ENCODE measurements around the gene SPATA7.

DNA sequence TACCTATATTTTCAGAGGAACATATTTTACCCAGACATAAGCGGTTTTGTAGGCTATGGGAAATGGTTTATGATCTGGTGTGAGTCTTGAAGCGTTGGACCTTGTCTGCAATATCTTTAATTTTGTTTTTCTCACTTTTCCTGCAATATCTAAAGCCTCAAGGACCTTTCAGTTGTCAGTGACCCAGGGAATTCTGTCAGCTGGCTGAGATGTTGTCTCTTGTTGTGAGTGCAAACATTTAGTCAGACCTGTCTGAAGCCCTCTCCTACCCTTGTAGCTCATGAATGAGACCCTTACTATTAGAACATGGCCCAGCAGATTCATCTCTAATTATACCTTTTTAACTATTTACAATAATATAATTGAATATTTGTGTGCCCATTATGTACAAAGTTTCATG is 53.6 kb downstream of the SPATA7 start:
- TF ChIP-seq ZFP30 (CRISPR knock-in tag; IDR thresholded peaks at IDR 0.05) (no peak), ZNF565 (CRISPR knock-in tag; conservative IDR thresholded peaks at IDR 0.05; ENCODE audit: low read depth) (no peak), BACH2 (CRISPR knock-in tag; IDR thresholded peaks at IDR 0.05; ENCODE audit: borderline replicate concordance) (no peak), ZNF8 (CRISPR knock-in tag; IDR thresholded peaks at IDR 0.05) (no peak), ISL1 (CRISPR knock-in tag; IDR thresholded peaks at IDR 0.05) (no peak), OSR1 (CRISPR knock-in tag; IDR thresholded peaks at IDR 0.05) (no peak), ARNTL (CRISPR knock-in tag; IDR thresholded peaks at IDR 0.05; ENCODE audit: borderline replicate concordance, low read depth) (no peak)
- TF ChIP-seq, protein P1, sequence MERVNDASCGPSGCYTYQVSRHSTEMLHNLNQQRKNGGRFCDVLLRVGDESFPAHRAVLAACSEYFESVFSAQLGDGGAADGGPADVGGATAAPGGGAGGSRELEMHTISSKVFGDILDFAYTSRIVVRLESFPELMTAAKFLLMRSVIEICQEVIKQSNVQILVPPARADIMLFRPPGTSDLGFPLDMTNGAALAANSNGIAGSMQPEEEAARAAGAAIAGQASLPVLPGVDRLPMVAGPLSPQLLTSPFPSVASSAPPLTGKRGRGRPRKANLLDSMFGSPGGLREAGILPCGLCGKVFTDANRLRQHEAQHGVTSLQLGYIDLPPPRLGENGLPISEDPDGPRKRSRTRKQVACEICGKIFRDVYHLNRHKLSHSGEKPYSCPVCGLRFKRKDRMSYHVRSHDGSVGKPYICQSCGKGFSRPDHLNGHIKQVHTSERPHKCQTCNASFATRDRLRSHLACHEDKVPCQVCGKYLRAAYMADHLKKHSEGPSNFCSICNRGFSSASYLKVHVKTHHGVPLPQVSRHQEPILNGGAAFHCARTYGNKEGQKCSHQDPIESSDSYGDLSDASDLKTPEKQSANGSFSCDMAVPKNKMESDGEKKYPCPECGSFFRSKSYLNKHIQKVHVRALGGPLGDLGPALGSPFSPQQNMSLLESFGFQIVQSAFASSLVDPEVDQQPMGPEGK (CRISPR knock-in tag; IDR thresholded peaks at IDR 0.05; ENCODE audit: borderline replicate concordance), result no peak
